H1 (cell line): Measurements from ENCODE around the gene IFNGR1.

ENCODE experiments used
- CHD2 ChIP-seq: IDR thresholded peaks from 2 replicates; pipeline ENCODE4 v1.6.1; 2012; ENCODE audit warnings: low read length, improper control_type of control experiment
- CREB1 ChIP-seq: IDR thresholded peaks from 2 replicates; pipeline ENCODE4 v1.6.1; 2012; ENCODE audit warnings: inconsistent platforms
- CTCF ChIP-seq, 3 experiments: IDR thresholded peaks; 1 replicate in 2 of 3; 2 replicates in 1 of 3; pipeline versions ENCODE4 v1.5.1 to v1.6.1; 2011; ENCODE audit warnings: low read length in 3 of 3, mild to moderate bottlenecking in 3 of 3, inconsistent platforms in 2 of 3, low read depth in 1 of 3, moderate library complexity in 1 of 3; ENCODE audit not compliant: insufficient read depth in 1 of 3; ENCODE audit errors: control extremely low read depth in 1 of 3
- EZH2 ChIP-seq: fragments of 200-600 bp; sonication (generic); IDR thresholded peaks from 2 replicates; pipeline ENCODE4 v1.7.1; 2012; ENCODE audit warnings: low read depth, mild to moderate bottlenecking, moderate library complexity, low read length, inconsistent platforms; ENCODE audit not compliant: severe bottlenecking
- KDM1A ChIP-seq: fragments of 200-600, 300-600 bp; sonication (generic); IDR thresholded peaks from 2 replicates; pipeline ENCODE4 v1.7.1; 2016; ENCODE audit warnings: mild to moderate bottlenecking, low read length, borderline replicate concordance
- PHF8 ChIP-seq: fragments of 200-600 bp; sonication (generic); conservative IDR thresholded peaks from 2 replicates; pipeline ENCODE4 v1.7.1; 2012; ENCODE audit warnings: low read depth, mild to moderate bottlenecking, inconsistent platforms, low read length, moderate library complexity
- POLR2AphosphoS5 ChIP-seq: IDR thresholded peaks from 2 replicates; pipeline ENCODE4 v1.6.1; 2011; ENCODE audit warnings: low read depth, low read length
- RAD21 ChIP-seq, 2 experiments: IDR thresholded peaks in 1 of 2; conservative IDR thresholded peaks in 1 of 2; 2 replicates each; pipeline ENCODE4 v1.6.1; 2011; ENCODE audit warnings: low read depth in 2 of 2, low read length in 2 of 2, improper control_type of control experiment in 1 of 2, inconsistent platforms in 1 of 2, mild to moderate bottlenecking in 1 of 2, moderate library complexity in 1 of 2
- TAF1 ChIP-seq: IDR thresholded peaks from 2 replicates; pipeline ENCODE4 v1.6.1; 2011; ENCODE audit warnings: mild to moderate bottlenecking, low read depth, low read length

- TF ChIP-seq EZH2 (no peak), POLR2AphosphoS5 (no peak), PHF8 (no peak), CHD2 (no peak), CTCF (IDR thresholded peaks at IDR 0.05; ENCODE audit: control extremely low read depth in 1 of 3, insufficient read depth in 1 of 3, low read depth in 1 of 3, low read length in 3 of 3) (no peak), TAF1 (no peak), RAD21 (IDR thresholded peaks at IDR 0.05 in 1 of 2, conservative IDR thresholded peaks at IDR 0.05 in 1 of 2; ENCODE audit: low read depth in 2 of 2, low read length in 2 of 2) (no peak), KDM1A (no peak), CREB1 (no peak)
These were observed 17.6 kb upstream of the IFNGR1 start for GRCh38 chr6:137236581-137237355.
